Stimulated activated CD8-positive, alpha-beta memory T cell treated with anti-CD3 and anti-CD28 coated beads, Interleukin-12 subunit alpha, Interleukin-12 subunit beta, amount 100 ng/mL, for 24 hours (primary cell): ENCODE measurements around the gene CCDC149.

ENCODE experiments used
- DNase-seq: peaks from one replicate; pipeline ENCODE4 v3.0.0-alpha.2; 2020; ENCODE audit errors: extremely low read depth

Gene CCDC149

DNA sequence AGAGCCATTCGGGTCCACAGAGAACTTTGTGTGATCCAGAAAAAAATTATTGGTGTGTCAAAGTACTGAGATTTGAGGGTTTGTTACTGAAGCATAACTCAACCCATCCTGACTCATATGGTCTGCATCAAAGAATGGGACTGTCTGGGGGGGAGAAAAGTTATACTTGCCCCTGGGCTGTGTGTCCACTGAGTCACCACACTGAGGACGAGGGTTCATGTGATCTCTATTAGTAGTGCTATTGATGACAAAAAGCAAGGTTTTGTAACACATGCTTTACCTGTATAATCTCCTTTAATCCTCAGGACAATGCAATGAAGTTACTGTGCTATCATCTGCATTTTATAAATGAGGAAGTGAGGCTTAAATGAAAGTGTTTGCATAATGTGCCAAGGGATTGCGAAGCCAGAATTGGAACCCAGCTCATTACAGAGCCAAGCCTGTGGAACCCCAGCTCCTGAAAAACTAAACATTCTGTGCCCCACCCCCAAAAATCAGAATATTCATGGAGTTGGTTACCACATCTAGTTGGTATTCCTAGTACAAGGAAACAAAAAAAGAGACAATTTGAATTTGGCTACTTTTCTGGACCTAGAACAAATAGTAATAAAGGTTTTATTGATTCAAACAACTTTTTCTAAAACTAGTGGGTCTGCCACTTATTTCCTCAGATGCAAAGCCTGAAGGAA is 31.2 kb downstream of the CCDC149 start:
- no peak for DNase-seq

DNA sequence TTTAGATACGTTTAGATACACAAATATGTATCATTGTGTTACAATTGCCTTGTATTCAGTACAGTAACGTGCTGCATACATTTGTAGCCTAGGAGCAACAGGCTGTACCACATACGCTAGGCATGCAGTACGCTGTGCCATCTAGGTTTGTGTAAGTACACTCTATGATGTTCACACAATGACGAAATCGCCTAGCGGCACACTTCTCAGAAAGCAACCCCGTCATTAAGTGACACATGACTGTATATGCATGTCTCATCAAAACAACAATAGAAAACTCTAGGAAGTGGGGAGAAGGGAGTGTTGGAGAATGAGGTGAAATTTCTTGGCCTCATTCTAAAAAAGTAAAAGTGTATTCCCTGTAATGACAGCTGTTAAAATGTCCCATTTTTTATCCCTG is 32.7 kb downstream of the CCDC149 start:
- no peak for DNase-seq

DNA sequence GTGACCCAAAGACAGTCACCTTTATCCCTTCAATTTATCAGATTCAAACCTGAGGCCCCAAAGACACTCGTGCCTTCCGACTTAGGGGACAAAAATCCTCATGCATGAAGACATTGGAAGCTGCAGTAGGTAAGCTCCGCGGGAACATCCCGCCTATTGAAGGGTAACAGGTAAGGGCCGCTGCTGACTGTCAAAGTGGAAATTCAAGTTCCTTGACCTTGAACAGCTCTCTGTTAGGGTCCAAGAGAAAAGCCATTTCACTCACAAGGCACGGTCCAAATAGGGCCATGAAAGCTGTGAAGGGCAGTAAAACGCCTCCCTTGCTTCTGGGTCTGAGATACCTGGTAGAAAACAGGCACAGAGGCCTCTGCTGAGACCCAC is 34.2 kb downstream of the CCDC149 start:
- DNase-seq = no peak

GRCh38 chr4:24877868-24878635 is 34.8 kb downstream of the CCDC149 start:
- no peak for DNase-seq

DNA sequence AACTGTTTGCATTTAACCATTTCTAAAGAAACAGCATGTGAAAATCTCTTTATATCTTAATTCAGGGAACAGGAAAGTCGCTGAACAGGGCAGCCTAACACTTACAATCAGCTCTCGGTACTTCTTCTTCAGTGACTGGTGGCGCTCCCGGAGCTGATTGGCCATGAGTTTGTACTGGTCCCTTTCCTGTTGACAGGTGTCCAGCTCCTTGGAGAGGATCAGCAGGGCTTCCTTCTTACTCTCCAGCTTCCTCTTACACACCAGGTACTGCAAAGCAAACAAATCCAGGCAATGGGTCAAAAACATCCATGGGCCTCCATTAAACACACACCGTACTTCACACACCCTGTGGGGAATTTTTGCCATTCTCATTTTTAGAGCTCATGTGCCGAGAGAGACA is 36.4 kb downstream of the CCDC149 start:
- DNase-seq = no peak

GRCh38 chr4:24872720-24873119 is 40.1 kb downstream of the CCDC149 start:
- DNase-seq = no peak

DNA sequence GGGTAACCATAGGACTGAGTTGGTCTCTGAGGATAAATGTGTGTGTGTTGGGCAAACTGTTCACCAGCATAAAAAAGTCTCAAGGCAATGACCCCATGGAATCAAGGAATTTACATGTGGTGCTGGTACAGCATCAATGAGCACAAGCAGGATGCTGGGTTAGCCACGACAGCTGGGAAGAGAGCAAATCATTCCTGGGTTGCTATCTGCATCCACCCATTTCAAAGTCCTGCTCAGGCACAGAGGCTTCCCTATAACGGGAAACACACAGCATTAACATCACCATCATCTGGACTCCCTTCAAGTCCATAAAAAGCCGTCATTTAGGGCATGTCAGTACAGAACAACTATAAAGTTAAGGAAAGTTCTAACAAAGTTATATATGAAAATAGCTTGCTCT is 41.6 kb downstream of the CCDC149 start:
- DNase-seq = no peak

- DNase-seq = no peak
These were observed 45.0 kb downstream of the CCDC149 start for GRCh38 chr4:24867766-24868296.

- no peak for DNase-seq
These were observed 45.6 kb downstream of the CCDC149 start for GRCh38 chr4:24867251-24867650.

DNA sequence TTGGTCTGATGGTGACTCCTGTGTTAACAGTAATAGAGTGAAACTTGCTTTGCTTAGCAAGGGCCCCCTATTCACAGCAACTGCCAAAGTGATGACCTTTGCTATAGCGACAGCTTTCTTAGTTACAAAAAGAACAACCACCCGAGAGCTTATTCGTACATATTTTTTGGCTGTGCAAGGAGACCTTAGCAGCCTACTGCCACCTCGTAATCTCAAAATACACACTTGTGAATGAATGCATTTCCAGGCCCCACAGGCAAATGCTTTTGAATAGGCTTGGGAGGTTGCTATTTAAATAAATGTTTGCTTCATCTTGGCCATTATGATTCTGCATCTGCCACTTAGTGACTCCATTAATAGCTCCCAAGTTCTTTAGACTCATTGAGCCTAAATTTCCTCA is 47.4 kb downstream of the CCDC149 start:
- no peak for DNase-seq

DNA sequence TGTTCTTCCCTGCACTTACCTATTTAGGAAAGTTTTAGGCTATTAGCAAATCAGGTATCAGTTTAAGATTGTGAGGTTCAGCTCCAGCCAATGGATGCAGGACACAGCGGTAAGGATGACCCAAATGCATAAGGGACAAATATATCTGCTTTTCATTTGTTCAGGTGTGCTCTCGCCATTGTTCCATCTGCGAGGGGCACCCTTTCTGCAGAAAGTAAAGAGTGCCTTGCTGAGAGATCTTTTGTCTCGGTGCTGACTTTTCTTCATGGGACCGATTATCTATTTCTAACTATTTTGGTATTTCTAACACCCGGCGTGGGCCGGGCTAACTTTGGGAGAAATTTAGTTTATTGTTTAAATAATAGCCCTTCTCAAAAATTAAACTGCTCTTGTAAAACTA is 49.0 kb downstream of the CCDC149 start:
- no peak for DNase-seq

GRCh38 chr4:24862073-24862751 is 50.6 kb downstream of the CCDC149 start:
- DNase-seq = no peak

- DNase-seq = no peak
These were observed 54.3 kb downstream of the CCDC149 start for GRCh38 chr4:24858550-24858949.

DNA sequence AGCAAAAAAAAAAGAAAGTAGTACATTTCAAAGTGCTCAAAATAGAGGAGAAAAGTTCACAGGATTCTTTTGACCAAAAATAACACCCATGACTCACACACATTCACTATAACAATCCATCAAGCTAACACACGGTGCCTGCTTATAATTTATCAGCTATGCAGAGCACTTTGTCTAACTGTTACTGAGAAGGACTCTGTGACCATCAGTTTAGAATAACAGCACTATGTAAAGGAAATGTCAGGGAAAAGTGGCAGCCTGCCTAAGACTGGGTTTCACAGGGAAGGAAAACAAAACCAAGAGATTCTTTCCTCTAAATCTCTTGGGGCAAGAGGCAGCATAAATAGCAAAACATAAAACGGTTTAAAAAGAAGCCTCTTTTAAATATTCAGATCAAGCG is 54.8 kb downstream of the CCDC149 start:
- DNase-seq = no peak

- DNase-seq = no peak
These were observed 56.3 kb downstream of the CCDC149 start for GRCh38 chr4:24856586-24856985.

DNA sequence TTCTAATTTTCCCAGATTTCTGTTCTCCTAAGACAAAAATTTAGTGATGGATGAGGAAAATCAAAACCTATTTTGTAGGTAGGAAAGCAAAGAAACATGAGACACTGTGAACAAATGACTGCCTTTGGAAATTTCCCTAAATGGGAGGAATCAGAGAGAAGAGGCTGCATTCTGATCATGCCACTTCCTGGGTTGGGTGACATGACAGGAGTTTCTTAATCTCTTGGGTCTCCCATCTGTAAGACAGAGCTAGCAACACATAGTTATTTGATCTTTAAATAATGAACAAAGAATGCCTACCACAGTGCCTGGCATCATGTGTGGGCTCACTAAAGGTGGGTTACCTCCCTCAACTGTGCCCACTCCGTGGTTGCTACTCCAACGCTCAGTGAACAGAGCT is 57.1 kb downstream of the CCDC149 start:
- no peak for DNase-seq

GRCh38 chr4:24853142-24853541 is 59.7 kb downstream of the CCDC149 start:
- DNase-seq = no peak

- no peak for DNase-seq
These were observed 62.2 kb downstream of the CCDC149 start for GRCh38 chr4:24850674-24851073.

DNA sequence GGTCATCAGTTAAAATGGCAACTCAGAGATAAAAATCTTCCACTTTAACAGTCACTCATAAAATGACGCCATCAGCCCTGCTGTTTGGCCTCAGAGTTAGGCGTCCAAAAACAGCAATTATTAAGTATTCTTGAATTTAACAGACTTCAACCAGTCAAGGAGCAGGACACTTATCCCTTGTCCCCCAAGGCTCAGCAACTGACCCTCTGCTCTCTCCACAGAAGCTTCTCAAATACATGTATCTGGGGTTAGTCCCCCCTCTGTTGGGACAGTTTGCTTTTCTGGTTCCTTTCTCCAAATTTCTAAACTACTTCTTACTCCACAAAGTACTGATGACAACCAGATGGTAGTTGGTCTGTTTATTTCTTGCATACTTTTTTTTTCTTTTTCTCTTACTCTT is 63.1 kb downstream of the CCDC149 start:
- no peak for DNase-seq

- DNase-seq = no peak
These were observed 63.5 kb downstream of the CCDC149 start for GRCh38 chr4:24849351-24849750.

DNA sequence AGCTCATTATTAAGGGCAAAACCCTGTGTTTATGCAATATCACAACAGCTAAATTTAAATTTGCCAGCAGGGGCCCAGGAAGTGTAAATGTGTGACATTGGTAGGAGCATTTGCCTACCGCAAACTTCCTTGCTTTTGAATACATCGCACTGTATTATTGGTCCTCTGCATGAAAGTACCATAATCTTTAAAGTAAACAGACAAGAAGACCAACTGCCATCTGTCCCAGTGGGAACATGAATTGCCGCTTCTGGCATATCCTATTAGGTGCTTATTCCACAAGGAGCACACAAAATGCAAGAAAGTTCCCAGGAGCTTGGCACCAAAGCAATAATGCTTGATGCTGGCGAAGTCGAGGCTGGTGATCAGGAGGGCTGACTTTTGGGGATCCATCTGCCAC is 66.1 kb downstream of the CCDC149 start:
- DNase-seq = no peak

DNA sequence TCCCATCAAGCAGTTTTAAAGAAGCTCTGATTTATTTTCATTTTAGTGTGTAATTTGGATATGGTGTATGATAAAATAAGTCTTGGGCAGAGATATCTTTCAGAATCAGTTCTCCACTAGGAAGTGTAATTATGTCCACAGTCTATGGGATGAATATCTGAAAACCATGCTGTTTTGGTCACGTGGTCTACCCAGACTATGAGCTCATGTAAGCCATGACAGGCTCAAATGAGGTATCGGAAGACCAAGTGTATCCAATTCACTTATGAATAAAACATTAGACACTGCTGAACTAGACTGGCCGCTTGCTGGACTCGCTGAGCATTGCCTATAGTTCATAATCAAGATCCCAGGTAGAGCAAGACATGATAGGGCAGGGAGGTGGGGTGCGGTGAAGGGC is 66.9 kb downstream of the CCDC149 start:
- DNase-seq = no peak

DNA sequence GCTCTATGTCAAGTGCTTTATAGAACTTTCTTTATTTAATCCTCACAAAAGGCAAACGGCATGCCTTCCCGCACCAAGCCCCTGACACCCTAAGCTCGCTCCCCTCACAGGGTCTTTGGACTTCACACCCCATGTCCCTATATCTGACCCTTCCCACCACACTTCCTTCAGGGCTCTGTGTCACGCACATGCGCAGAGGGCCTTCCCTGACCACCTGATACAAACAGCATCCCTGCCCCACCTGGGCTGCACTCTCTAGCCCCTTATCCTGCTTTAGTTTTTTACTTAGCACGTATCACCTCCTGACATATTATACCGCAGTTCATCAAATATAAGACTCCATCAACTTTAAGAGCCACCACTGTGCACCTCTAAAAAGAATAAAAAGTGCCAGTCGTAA is 67.7 kb downstream of the CCDC149 start:
- DNase-seq = no peak
